NT2/D1 (cell line): ENCODE measurements around the gene DQX1.

Source experiments
- SUZ12 ChIP-seq: IDR thresholded peaks from 2 replicates; pipeline ENCODE4 v1.6.1; 2011; ENCODE audit not compliant: insufficient read length, insufficient read depth; ENCODE audit errors: extremely low read depth
- YY1 ChIP-seq: IDR thresholded peaks from 2 replicates; pipeline ENCODE4 v1.6.1; 2011; ENCODE audit not compliant: insufficient read length, insufficient read depth
- ZNF274 ChIP-seq: IDR thresholded peaks from 2 replicates; pipeline ENCODE4 v1.6.1; 2011; ENCODE audit warnings: mild to moderate bottlenecking, low read depth, low read length

GRCh38 chr2:74472945-74473258, 53.1 kb downstream of the DQX1 start:
- TF ChIP-seq ZNF274 (no peak), YY1 (no peak), SUZ12 (no peak)
